HepG2 (cell line): Measurements from ENCODE around the gene RAB40C. TPM values are rescaled to one million over a fixed set of nuclear protein-coding genes. Genes with fewer than 3 reads are reported as not detected.

Experiments
- ATAC-seq: fragments of 200-7000 bp; cut with Tn5 transposase; 3 replicates; pipeline ENCODE4 v1.9.1; 2020; ENCODE audit warnings: mild to moderate bottlenecking, moderate library complexity
- BruUV-seq: library from RNA; stranded (reverse); fragments of 400-500 nt; replicated peaks from 2 replicates; lab custom pipeline; 2021; lab: Mats Ljungman, UMichigan
- CTCF ChIA-PET: fragments of 300-600 bp; formaldehyde crosslinking; extraction: SDS; loops from one replicate; lab custom pipeline; 2021; ENCODE audit warnings: low total read pairs, inconsistent platforms, low intra/inter-chr PET ratio; lab: Yijun Ruan, JAX
- POLR2A ChIA-PET: fragments of 350-600 bp; sonication (Branson Sonifier 250); formaldehyde crosslinking; loops from one replicate; lab custom pipeline; 2020; ENCODE audit warnings: antibody characterized with exemption, inconsistent platforms; lab: Yijun Ruan, JAX
- DNase-seq: peaks from one replicate; pipeline ENCODE4 v3.0.0-alpha.2; 2015; ENCODE audit warnings: low spot score
- FAIRE-seq: peaks from 3 replicates; lab custom pipeline; 2011; peaks lifted over from hg19 to GRCh38; lab: Jason Lieb, UNC
- H2AFZ ChIP-seq: one replicate; pipeline ENCODE4 v1.6.1; 2011; ENCODE audit warnings: low read length, inconsistent platforms
- H3K27ac ChIP-seq: fragments of 300-600 bp; 3 replicates; pipeline ENCODE4 v1.8.0; 2011; ENCODE audit warnings: mixed run types, mild to moderate bottlenecking, mixed read lengths, low read length, inconsistent platforms; ENCODE audit not compliant: insufficient read depth; ENCODE audit errors: extremely low read length
- H3K27me3 ChIP-seq, 2 experiments: fragments of 200-600 bp in 1 of 2; 2 replicates in 1 of 2; 3 replicates in 1 of 2; pipeline versions ENCODE4 v1.6.0 to v1.8.0; 2011; ENCODE audit warnings: low read length in 2 of 2, mild to moderate bottlenecking in 2 of 2, moderate library complexity in 2 of 2, inconsistent platforms in 1 of 2; ENCODE audit not compliant: insufficient read depth in 2 of 2, control insufficient read depth in 1 of 2
- H3K36me3 ChIP-seq, 2 experiments: fragments of 200-600 bp in 1 of 2; replicated peaks in 1 of 2; 2 replicates in 1 of 2; 3 replicates in 1 of 2; pipeline versions ENCODE4 v1.5.1 to v1.8.0; 2011; ENCODE audit warnings: low read length in 2 of 2, inconsistent platforms in 1 of 2; ENCODE audit not compliant: insufficient read depth in 2 of 2, control insufficient read depth in 1 of 2
- H3K4me1 ChIP-seq: 2 replicates; pipeline ENCODE4 v1.5.1; 2012; ENCODE audit warnings: low read length, inconsistent platforms; ENCODE audit not compliant: insufficient read depth
- H3K4me2 ChIP-seq: 2 replicates; pipeline ENCODE4 v1.6.0; 2011; ENCODE audit warnings: low read depth, low read length, inconsistent platforms
- H3K4me3 ChIP-seq, 3 experiments: fragments of 200-600 bp in 1 of 3; sonication (generic), shearing (Covaris generic) in 1 of 3; replicated peaks in 1 of 3; 2 replicates each; pipeline ENCODE4 v1.5.1; 2011 to 2016; ENCODE audit warnings: low read length in 3 of 3, inconsistent platforms in 2 of 3, low read depth in 2 of 3, mild to moderate bottlenecking in 2 of 3, control low read depth in 1 of 3, mixed read lengths in 1 of 3; ENCODE audit not compliant: insufficient read depth in 1 of 3
- H3K79me2 ChIP-seq: one replicate; pipeline ENCODE4 v1.6.1; 2011; ENCODE audit warnings: low read length, inconsistent platforms; ENCODE audit not compliant: insufficient read depth
- H3K9ac ChIP-seq: 2 replicates; pipeline ENCODE4 v1.6.0; 2011; ENCODE audit warnings: mild to moderate bottlenecking, low read depth, low read length, inconsistent platforms; ENCODE audit not compliant: insufficient read depth
- H3K9me3 ChIP-seq: 2 replicates; pipeline ENCODE4 v1.5.1; 2012; ENCODE audit warnings: mild to moderate bottlenecking, low read length
- H4K20me1 ChIP-seq: 2 replicates; pipeline ENCODE4 v1.6.0; 2011; ENCODE audit warnings: inconsistent platforms, mild to moderate bottlenecking, low read length, moderate library complexity; ENCODE audit not compliant: insufficient read depth
- BCL6 ChIP-seq: IDR thresholded peaks from 2 replicates; pipeline ENCODE4 v1.6.1; 2016; ENCODE audit warnings: missing genetic modification reagents, missing compliant biosample characterization
- E2F5 ChIP-seq: sonication (generic); formaldehyde crosslinking; conservative IDR thresholded peaks from 2 replicates; pipeline ENCODE4 v1.4.0; 2020; ENCODE audit warnings: missing genetic modification reagents
- FOSL2 ChIP-seq: sonication (generic); formaldehyde crosslinking; IDR thresholded peaks from 2 replicates; pipeline ENCODE4 v1.4.0; 2020; ENCODE audit warnings: missing genetic modification reagents
- HIC2 ChIP-seq: sonication (generic); formaldehyde crosslinking; IDR thresholded peaks from 2 replicates; pipeline ENCODE4 v1.9.0; 2022; ENCODE audit warnings: low read depth, missing genetic modification reagents
- MTF1 ChIP-seq: sonication (generic); formaldehyde crosslinking; IDR thresholded peaks from 2 replicates; pipeline ENCODE4 v1.5.0; 2020; ENCODE audit warnings: missing genetic modification reagents
- RXRA ChIP-seq: sonication (generic); formaldehyde crosslinking; IDR thresholded peaks from 2 replicates; pipeline ENCODE4 v1.5.1; 2020; ENCODE audit warnings: missing genetic modification reagents
- SALL2 ChIP-seq: sonication (generic); formaldehyde crosslinking; IDR thresholded peaks from 2 replicates; pipeline ENCODE4 v1.8.1; 2023; ENCODE audit warnings: mild to moderate bottlenecking, missing genetic modification reagents, inconsistent platforms
- SKI ChIP-seq: fragments of 450-650 bp; IDR thresholded peaks from one replicate; pipeline ENCODE4 v1.6.1; 2018; ENCODE audit warnings: mild to moderate bottlenecking; ENCODE audit not compliant: partially characterized antibody
- SNAI1 ChIP-seq: sonication (generic); formaldehyde crosslinking; IDR thresholded peaks from 2 replicates; pipeline ENCODE4 v1.5.0; 2020; ENCODE audit warnings: mild to moderate bottlenecking, missing genetic modification reagents, borderline replicate concordance
- SRF ChIP-seq: IDR thresholded peaks from 2 replicates; pipeline ENCODE4 v1.6.1; 2011; ENCODE audit warnings: mild to moderate bottlenecking, low read depth, low read length, moderate library complexity
- ZEB1 ChIP-seq: IDR thresholded peaks from 2 replicates; pipeline ENCODE4 v1.6.1; 2012; ENCODE audit warnings: mild to moderate bottlenecking, low read depth, inconsistent platforms; ENCODE audit not compliant: insufficient replicate concordance
- ZNF121 ChIP-seq: sonication (generic); formaldehyde crosslinking; IDR thresholded peaks from 2 replicates; pipeline ENCODE4 v1.5.0; 2020; ENCODE audit warnings: mild to moderate bottlenecking, missing genetic modification reagents
- ZNF674 ChIP-seq: sonication (generic); formaldehyde crosslinking; IDR thresholded peaks from 2 replicates; pipeline ENCODE4 v1.5.0; 2020; ENCODE audit warnings: low read depth, mild to moderate bottlenecking, missing genetic modification reagents
- ZNF7 ChIP-seq: IDR thresholded peaks from 2 replicates; pipeline ENCODE4 v1.6.1; 2016; ENCODE audit warnings: missing biosample characterization, missing genetic modification reagents
- ZNF724P ChIP-seq: sonication (generic); formaldehyde crosslinking; IDR thresholded peaks from 2 replicates; pipeline ENCODE4 v1.8.0; 2022; ENCODE audit warnings: missing genetic modification reagents, borderline replicate concordance
- ZNF841 ChIP-seq: sonication (generic); formaldehyde crosslinking; IDR thresholded peaks from 2 replicates; pipeline ENCODE4 v1.8.1; 2023; ENCODE audit warnings: missing genetic modification reagents, borderline replicate concordance
- ZNF891 ChIP-seq: sonication (generic); formaldehyde crosslinking; IDR thresholded peaks from 2 replicates; pipeline ENCODE4 v1.5.0; 2020; ENCODE audit warnings: mild to moderate bottlenecking, missing genetic modification reagents
- WGBS: methylation state at CpG from one replicate; pipeline ENCODE4 v1.1.6; 2017; ENCODE audit warnings: low lambda C conversion rate; 5-methylcytosine and 5-hydroxymethylcytosine counted together
- in situ Hi-C: cut with HindIII; loops from 2 replicates; pipeline ENCODE4 v1.10.0; 2017; ENCODE audit warnings: low pct_unique_long_range_greater_than_20kb; ENCODE audit not compliant: extremely low pct_ligation_motif_present
- intact Hi-C: fragments of 100-400 bp; cut with micrococcal nuclease; formaldehyde crosslinking; loops from one replicate; pipeline ENCODE4 v1.10.0; 2022; ENCODE audit not compliant: unreplicated experiment
- polyA plus RNA-seq, 8 experiments: library from polyadenylated mRNA; depleted of rRNA in 3 of 8; stranded (reverse) in 7 of 8; unstranded in 1 of 8; fragments of >200 nt; fragmentation: Illumina TruSeq in 4 of 8; extraction: Trizol in 4 of 8; gene quantifications; 2 replicates each; pipeline versions ENCODE4 v1.2.1 to v1.2.3, GENCODE V29; 2011 to 2016; ENCODE audit warnings: low read depth in 4 of 8, missing spikeins in 1 of 8, mixed read lengths in 1 of 8; ENCODE audit not compliant: insufficient read depth in 1 of 8
- total RNA-seq, 5 experiments: library from RNA; depleted of rRNA; stranded (reverse); fragments of >200 nt; fragmentation: Illumina TruSeq; extraction: Trizol; gene quantifications; 2 replicates each; pipeline ENCODE4 v1.2.3, GENCODE V29; 2016; ENCODE audit warnings: low read depth in 1 of 5

Gene RAB40C
- total and polyA plus RNA-seq, 2 of the 13 experiments (the other 11 are each of a cell fraction or from before 2014, with no cell fraction given): 7.7 to 11.5 TPM

DNA sequence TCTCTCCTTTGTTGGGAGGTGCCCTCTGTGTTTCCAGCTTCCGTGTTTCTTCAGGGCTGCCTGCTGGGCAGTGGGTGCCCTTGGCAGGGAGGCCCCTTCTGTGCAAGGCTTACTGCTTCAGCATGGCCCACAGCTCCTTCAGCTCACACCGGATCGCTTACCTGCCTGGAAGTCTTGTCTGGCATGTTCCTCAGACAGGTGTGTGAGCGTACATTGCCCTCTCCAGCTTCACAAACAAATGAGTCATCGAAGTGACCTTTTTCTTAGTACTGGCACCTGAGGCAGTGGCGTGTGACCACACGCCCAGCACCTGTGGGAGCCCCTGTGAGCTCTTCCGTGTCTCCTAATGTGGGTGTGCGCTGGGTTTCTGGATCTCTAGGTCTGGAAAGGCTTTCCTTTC is 3.5 kb downstream of the RAB40C start:
- Histone ChIP-seq H3K79me2 (peaks cover 46% of the 10 kb centered on the region), H3K4me2 (no peak overlapping the region; the same call in 1 of the 2 replicates), H3K36me3 (peaks cover 4 to 7% of the 10 kb centered on the region in 2 experiments; a peak in 1 of 5 replicates), H3K9ac (0 out of 2 replicates have a peak overlapping the region, but pooled peaks have one; percentile 15), H3K27me3 (no peaks in the 10 kb centered on the region; a peak in 1 of 5 replicates), H3K9me3 (no peaks in the 10 kb centered on the region), H2AFZ (no peak overlapping the region), H3K27ac (no peak overlapping the region), H4K20me1 (peaks cover 10% of the 10 kb centered on the region; the same call in 1 of the 2 replicates), H3K4me3 (no peak overlapping the region), H3K4me1 (peaks cover 34% of the 10 kb centered on the region)
- no peak for ATAC-seq
- ChIA-PET POLR2A (interaction anchor here (1.3 kb wide), 1 partner anchor 35 kb away, joined by 3 read pairs; no protein-coding TSS in a partner anchor), CTCF (no interaction called here)
- intact Hi-C loops (no loop called here), in situ Hi-C loops (no loop called here)
- TF ChIP-seq MTF1 (CRISPR knock-in tag): no peak
- peak; percentile 73 for TF ChIP-seq FOSL2 (CRISPR knock-in tag)
- peak; percentile 24 for TF ChIP-seq ZEB1
- 96% methylated on average over 7 of the region's 9 CpGs for WGBS
- no TSS peak for BruUV-seq
- FAIRE-seq: no peak
- no peak for DNase-seq

GRCh38 chr16:593807-594206 is 3.9 kb downstream of the RAB40C start:
- H3K27me3 ChIP-seq: no peaks in the 10 kb centered on the region; a peak in 1 of 5 replicates
- FAIRE-seq: no peak
- H3K27ac ChIP-seq: no peak overlapping the region
- H3K79me2 ChIP-seq: peaks cover 43% of the 10 kb centered on the region
- peaks cover 10% of the 10 kb centered on the region; the same call in 1 of the 2 replicates for H4K20me1 ChIP-seq
- intact Hi-C loops: no loop called here
- no peaks in the 10 kb centered on the region for H3K9me3 ChIP-seq
- TF ChIP-seq SALL2 (no peak), ZNF7 (CRISPR knock-in tag) (no peak), ZNF724P (CRISPR knock-in tag) (no peak), SKI (no peak), ZNF674 (no peak), RXRA (no peak), HIC2 (CRISPR knock-in tag) (no peak), ZNF121 (CRISPR knock-in tag) (no peak), E2F5 (no peak), SNAI1 (CRISPR knock-in tag) (no peak), ZNF891 (no peak), SRF (no peak), ZNF841 (no peak), BCL6 (no peak)
- TF ChIP-seq, all 625 proteins: peak for 0
- 98% methylated on average over 11 of the region's 16 CpGs for WGBS
- no peak for ATAC-seq
- BruUV-seq: no TSS peak
- H3K4me3 ChIP-seq: no peak overlapping the region
- ChIA-PET POLR2A (no interaction called here), CTCF (no interaction called here)
- peaks cover 34% of the 10 kb centered on the region for H3K4me1 ChIP-seq
- no peak overlapping the region for H3K9ac ChIP-seq
- peaks cover 4 to 7% of the 10 kb centered on the region in 2 experiments; a peak in 1 of 5 replicates for H3K36me3 ChIP-seq
- DNase-seq: no peak
- in situ Hi-C loops: no loop called here
- H2AFZ ChIP-seq: no peak overlapping the region
- no peak overlapping the region; the same call in 1 of the 2 replicates for H3K4me2 ChIP-seq
